ENCODE results near the gene NPPC. TPM values are rescaled to one million over a fixed set of nuclear protein-coding genes. Genes with fewer than 3 reads are reported as not detected.

Gene NPPC
- total RNA-seq, 4 donors from 2014 or later = 0.68 to 90.4 TPM; not detected in 2

DNA sequence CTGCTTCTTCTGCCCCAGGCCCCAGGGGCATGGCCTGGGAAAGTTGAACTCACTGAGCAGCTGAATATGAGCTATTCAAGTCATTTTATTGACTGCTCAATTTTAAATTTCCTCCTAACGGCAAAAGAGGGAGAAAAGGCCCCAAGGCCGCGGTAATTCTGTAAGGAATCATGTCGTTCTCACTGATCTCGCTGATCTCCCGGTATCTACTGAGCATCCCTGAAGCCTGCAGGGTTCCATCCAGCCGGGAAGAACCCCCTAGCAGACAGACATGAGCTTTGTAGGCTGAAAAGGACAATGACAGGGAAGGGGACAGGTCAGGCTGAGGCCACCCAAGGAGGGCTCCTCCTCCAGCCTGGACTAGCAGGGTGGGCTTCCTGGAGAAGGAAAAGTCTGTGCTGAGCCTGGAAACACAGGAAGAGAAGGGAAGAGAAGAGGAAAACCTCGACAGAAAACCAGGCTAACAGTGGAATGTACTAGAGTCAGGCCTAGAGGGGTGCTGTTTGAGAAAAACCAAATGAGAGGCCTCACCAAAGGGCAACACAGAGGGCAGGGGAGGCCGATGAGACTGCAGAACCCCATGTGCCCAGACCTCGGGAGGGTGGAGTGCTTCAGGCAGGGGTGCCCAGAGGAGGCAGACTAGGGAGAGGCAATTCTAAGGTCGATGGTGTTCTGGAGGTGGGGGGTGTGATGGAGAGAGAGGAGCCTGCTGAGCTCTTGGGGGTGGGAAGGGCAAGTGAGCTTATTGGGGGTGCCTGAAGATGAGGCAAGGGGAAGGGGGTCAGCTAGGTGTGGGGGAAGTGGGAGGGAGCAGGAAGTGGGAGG, 2.9 kb upstream of the NPPC start:
- WGBS, 2 donors (ENCODE audit: low coverage in 1 of 2) = 40 to 80% methylated on average over 3 to 11 of the region's 11 CpGs

DNA sequence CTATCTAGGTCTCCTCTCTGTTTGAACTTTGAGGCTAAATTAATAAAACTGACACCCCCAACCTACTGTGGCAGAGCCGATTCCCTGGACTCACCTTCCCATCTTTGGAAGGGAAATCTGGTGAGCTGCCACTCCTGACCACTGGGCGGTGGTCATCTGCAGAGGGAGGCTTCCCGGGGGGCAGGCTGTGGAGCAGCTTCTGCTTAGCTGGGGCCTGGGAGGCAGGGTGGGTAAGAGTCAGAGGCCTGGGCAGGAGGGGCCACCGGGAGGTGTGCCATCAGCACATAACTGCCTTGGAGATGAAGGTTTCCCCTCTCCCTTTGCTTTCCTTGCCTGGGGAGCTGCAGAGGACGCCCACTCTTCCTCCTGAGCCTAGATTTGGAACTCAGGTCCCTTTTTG, 2.3 kb upstream of the NPPC start:
- WGBS, 2 donors (ENCODE audit: low coverage in 1 of 2) = 72% methylated on average over 5 of the region's 5 CpGs; no CpG with 5 or more reads in 1 of the 2 donors
- H3K4me1 ChIP-seq = peaks cover 13 to 24% (median 20%) of the 10 kb centered on the region in 4 donors
- H3K36me3 ChIP-seq = no peaks in the 10 kb centered on the region
- H3K9me3 ChIP-seq = no peaks in the 10 kb centered on the region
- no peak overlapping the region for H3K27ac ChIP-seq
- in situ Hi-C loops (cut with MboI; ENCODE audit: low pct_ligation_motif_present in 1 of 4, low pct_unique_long_range_greater_than_20kb in 1 of 4, low sequenced_read_pairs in 3 of 4) (loop anchor here in 3 of 4 donors (10.0 to 25.0 kb wide), 3 partner anchors 206 to 396 kb away; no protein-coding TSS in a partner anchor), intact Hi-C loops (cut with DNase I; ENCODE audit: low total_unique reads) (loop anchor here (5.0 kb wide), 1 partner anchor 214 kb away; no protein-coding TSS in a partner anchor)
- no peak overlapping the region for H3K4me3 ChIP-seq
- peaks cover 63% of the 10 kb centered on the region for H3K27me3 ChIP-seq
- DNase-seq = no peak
- TF ChIP-seq, protein P1, sequence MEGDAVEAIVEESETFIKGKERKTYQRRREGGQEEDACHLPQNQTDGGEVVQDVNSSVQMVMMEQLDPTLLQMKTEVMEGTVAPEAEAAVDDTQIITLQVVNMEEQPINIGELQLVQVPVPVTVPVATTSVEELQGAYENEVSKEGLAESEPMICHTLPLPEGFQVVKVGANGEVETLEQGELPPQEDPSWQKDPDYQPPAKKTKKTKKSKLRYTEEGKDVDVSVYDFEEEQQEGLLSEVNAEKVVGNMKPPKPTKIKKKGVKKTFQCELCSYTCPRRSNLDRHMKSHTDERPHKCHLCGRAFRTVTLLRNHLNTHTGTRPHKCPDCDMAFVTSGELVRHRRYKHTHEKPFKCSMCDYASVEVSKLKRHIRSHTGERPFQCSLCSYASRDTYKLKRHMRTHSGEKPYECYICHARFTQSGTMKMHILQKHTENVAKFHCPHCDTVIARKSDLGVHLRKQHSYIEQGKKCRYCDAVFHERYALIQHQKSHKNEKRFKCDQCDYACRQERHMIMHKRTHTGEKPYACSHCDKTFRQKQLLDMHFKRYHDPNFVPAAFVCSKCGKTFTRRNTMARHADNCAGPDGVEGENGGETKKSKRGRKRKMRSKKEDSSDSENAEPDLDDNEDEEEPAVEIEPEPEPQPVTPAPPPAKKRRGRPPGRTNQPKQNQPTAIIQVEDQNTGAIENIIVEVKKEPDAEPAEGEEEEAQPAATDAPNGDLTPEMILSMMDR (IDR thresholded peaks at IDR 0.05) = no peak
- TF ChIP-seq POLR2AphosphoS5 (IDR thresholded peaks at IDR 0.05) (no peak), POLR2A (IDR thresholded peaks at IDR 0.05) (no peak), EP300 (IDR thresholded peaks at IDR 0.05; ENCODE audit: low read depth) (no peak)

More for the DNA sequence above, 2.9 kb upstream of the NPPC start:
- H3K4me3 ChIP-seq = no peak overlapping the region
- no peak for TF ChIP-seq POLR2A (IDR thresholded peaks at IDR 0.05)
- no peak for TF ChIP-seq POLR2AphosphoS5 (IDR thresholded peaks at IDR 0.05)
- H3K27ac ChIP-seq = no peak overlapping the region
- peaks cover 56% of the 10 kb centered on the region for H3K27me3 ChIP-seq
- no peaks in the 10 kb centered on the region for H3K9me3 ChIP-seq
- no peak for DNase-seq
- no peaks in the 10 kb centered on the region for H3K36me3 ChIP-seq
- intact Hi-C loops (cut with DNase I; ENCODE audit: low total_unique reads) (loop anchor here (5.0 kb wide), 1 partner anchor 213 kb away; no protein-coding TSS in a partner anchor), in situ Hi-C loops (cut with MboI; ENCODE audit: low pct_ligation_motif_present in 1 of 4, low pct_unique_long_range_greater_than_20kb in 1 of 4, low sequenced_read_pairs in 3 of 4) (loop anchor here in 3 of 4 donors (10.0 to 25.0 kb wide), 3 partner anchors 206 to 396 kb away; no protein-coding TSS in a partner anchor)
- peaks cover 13 to 24% (median 20%) of the 10 kb centered on the region in 4 donors for H3K4me1 ChIP-seq

DNA sequence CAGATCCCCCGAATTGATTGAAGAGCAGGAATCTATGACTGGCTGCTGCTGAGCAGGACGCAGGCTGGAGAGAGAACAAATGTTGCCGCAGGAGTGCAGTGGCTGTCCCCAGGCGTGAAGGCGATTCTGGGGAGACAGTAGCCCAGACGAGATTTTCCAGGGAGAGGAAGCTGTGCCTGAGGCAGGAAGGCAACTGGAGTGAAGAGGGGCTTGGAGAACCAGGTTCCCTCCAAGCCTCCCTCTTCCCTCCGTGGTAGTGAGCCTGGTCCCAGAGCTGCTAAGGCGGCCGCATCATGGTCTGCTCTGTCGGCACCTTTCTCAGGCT, 1.3 kb upstream of the NPPC start:
- WGBS, 2 donors (ENCODE audit: low coverage in 1 of 2) = 69% methylated on average over 10 of the region's 10 CpGs; no CpG with 5 or more reads in 1 of the 2 donors
- peaks cover 13 to 24% (median 20%) of the 10 kb centered on the region in 4 donors for H3K4me1 ChIP-seq
- no peak for DNase-seq
- no peak overlapping the region for H3K27ac ChIP-seq
- peaks cover 72% of the 10 kb centered on the region for H3K27me3 ChIP-seq
- no peaks in the 10 kb centered on the region for H3K36me3 ChIP-seq
- TF ChIP-seq POLR2A (IDR thresholded peaks at IDR 0.05) (no peak), POLR2AphosphoS5 (IDR thresholded peaks at IDR 0.05) (no peak), EP300 (IDR thresholded peaks at IDR 0.05; ENCODE audit: low read depth) (no peak)
- TF ChIP-seq, protein P1 (IDR thresholded peaks at IDR 0.05) = no peak
- no peaks in the 10 kb centered on the region for H3K9me3 ChIP-seq
- H3K4me3 ChIP-seq = no peak overlapping the region
- intact Hi-C loops (cut with DNase I; ENCODE audit: low total_unique reads) = loop anchor here (2.0 to 5.0 kb wide), 2 partner anchors 215 to 399 kb away; no protein-coding TSS in a partner anchor
- in situ Hi-C loops (cut with MboI; ENCODE audit: low pct_ligation_motif_present in 1 of 4, low pct_unique_long_range_greater_than_20kb in 1 of 4, low sequenced_read_pairs in 3 of 4) = loop anchor here in 3 of 4 donors (10.0 to 25.0 kb wide), 3 partner anchors 207 to 397 kb away; no protein-coding TSS in a partner anchor

DNA sequence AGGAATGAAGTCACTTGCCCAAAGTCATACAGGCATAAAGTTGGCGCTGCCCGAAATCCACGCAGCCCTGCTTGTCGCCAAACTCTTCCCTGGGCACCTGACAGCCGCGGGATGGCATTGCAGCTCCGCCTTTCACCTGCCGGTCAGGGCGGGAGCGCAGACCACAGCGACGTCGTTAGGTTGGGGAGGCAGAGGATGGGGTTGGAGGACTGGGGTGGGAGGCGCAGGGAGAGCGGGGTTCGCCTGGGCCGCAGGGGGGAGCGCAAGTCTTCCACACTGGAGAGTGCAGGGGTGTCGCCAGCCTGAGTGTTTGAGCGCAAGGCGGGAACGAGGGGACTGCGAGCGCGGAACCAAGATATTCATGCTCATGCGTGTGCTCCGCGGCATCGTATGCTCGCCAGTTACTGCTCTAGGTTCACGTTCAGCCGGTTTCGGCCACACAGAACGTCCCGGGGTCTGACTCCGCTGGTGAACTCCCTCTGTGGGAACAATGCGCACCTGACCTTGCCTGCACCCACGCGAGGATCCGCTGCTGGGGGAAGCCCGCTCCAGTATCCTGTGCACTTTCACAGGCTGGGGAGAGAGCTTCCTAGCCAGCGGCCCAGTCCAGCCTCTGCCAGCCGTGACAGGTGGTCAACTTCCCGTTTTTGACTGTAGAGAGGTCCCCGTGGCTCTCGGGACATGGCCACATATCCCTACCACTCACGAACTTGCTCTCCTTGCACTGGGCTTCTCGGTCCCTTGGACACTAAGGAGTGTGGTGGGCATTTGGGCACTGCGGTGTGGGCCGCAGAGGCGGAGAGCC, 767 bp upstream of the NPPC start:
- no peak for DNase-seq
- in situ Hi-C loops (cut with MboI; ENCODE audit: low pct_ligation_motif_present in 1 of 4, low pct_unique_long_range_greater_than_20kb in 1 of 4, low sequenced_read_pairs in 3 of 4) (loop anchor here in 3 of 4 donors (10.0 to 25.0 kb wide), 3 partner anchors 208 to 398 kb away; no protein-coding TSS in a partner anchor), intact Hi-C loops (cut with DNase I; ENCODE audit: low total_unique reads) (loop anchor here (2.0 to 5.0 kb wide), 2 partner anchors 215 to 400 kb away; no protein-coding TSS in a partner anchor)
- TF ChIP-seq POLR2AphosphoS5 (IDR thresholded peaks at IDR 0.05) (no peak), POLR2A (IDR thresholded peaks at IDR 0.05) (no peak), EP300 (IDR thresholded peaks at IDR 0.05; ENCODE audit: low read depth) (no peak)
- TF ChIP-seq, protein P1 (IDR thresholded peaks at IDR 0.05) = no peak
- Histone ChIP-seq H3K4me3 (peak overlapping the region in 3 of 4 donors; percentile 13 to 49 (median 30)), H3K9me3 (no peaks in the 10 kb centered on the region), H3K27ac (no peak overlapping the region), H3K36me3 (no peaks in the 10 kb centered on the region), H3K27me3 (peaks cover 77% of the 10 kb centered on the region), H3K4me1 (peaks cover 13 to 24% (median 20%) of the 10 kb centered on the region in 4 donors)
- whole genome bisulfite sequencing, 2 donors (ENCODE audit: low coverage in 1 of 2) = 15% methylated on average over 41 of the region's 51 CpGs; no CpG with 5 or more reads in 1 of the 2 donors

Data from transverse colon (tissue), 4 donors.